GM21360 (cell line): ENCODE measurements around the gene CACNA2D3.

Experiments
- ATAC-seq: cut with Tn5 transposase; IDR thresholded peaks from one replicate; pipeline ENCODE4 v1.9.1; 2021; ENCODE audit warnings: mild to moderate bottlenecking, moderate library complexity; ENCODE audit not compliant: unreplicated experiment

CACNA2D3 gene

GRCh38 chr3:54213907-54214306 lies 91.6 kb downstream of the CACNA2D3 start:
- ATAC-seq, result no peak

- no peak for ATAC-seq
Measured at GRCh38 chr3:54214845-54215244, 92.5 kb downstream of the CACNA2D3 start.

GRCh38 chr3:54215521-54215920 lies 93.2 kb downstream of the CACNA2D3 start:
- ATAC-seq, result no peak

- ATAC-seq, result no peak
Measured at GRCh38 chr3:54217828-54218227, 95.5 kb downstream of the CACNA2D3 start.

GRCh38 chr3:54222316-54222715 lies 100.0 kb downstream of the CACNA2D3 start:
- no peak for ATAC-seq

GRCh38 chr3:54223063-54223462 lies 100.7 kb downstream of the CACNA2D3 start:
- no peak for ATAC-seq

- ATAC-seq, result no peak
Measured at GRCh38 chr3:54225841-54226528, 103.6 kb downstream of the CACNA2D3 start.

- ATAC-seq, result no peak
Measured at GRCh38 chr3:54228806-54229205, 106.5 kb downstream of the CACNA2D3 start.

- ATAC-seq, result no peak
Measured at GRCh38 chr3:54232618-54233017, 110.3 kb downstream of the CACNA2D3 start.

GRCh38 chr3:54235998-54236397 lies 113.6 kb downstream of the CACNA2D3 start:
- ATAC-seq, result no peak

GRCh38 chr3:54237109-54237508 lies 114.8 kb downstream of the CACNA2D3 start:
- ATAC-seq, result no peak

GRCh38 chr3:54237788-54238502 lies 115.6 kb downstream of the CACNA2D3 start:
- no peak for ATAC-seq

- ATAC-seq, result no peak
Measured at GRCh38 chr3:54240309-54240708, 118.0 kb downstream of the CACNA2D3 start.

- ATAC-seq, result no peak
Measured at GRCh38 chr3:54243056-54243931, 120.9 kb downstream of the CACNA2D3 start.

GRCh38 chr3:54243960-54244682 lies 121.8 kb downstream of the CACNA2D3 start:
- ATAC-seq, result no peak

GRCh38 chr3:54251705-54252104 lies 129.4 kb downstream of the CACNA2D3 start:
- ATAC-seq, result no peak

GRCh38 chr3:54257125-54257720 lies 134.9 kb downstream of the CACNA2D3 start:
- ATAC-seq, result no peak

- no peak for ATAC-seq
Measured at GRCh38 chr3:54259636-54260035, 137.3 kb downstream of the CACNA2D3 start.

GRCh38 chr3:54261141-54261540 lies 138.8 kb downstream of the CACNA2D3 start:
- ATAC-seq, result no peak

GRCh38 chr3:54262541-54262940 lies 140.2 kb downstream of the CACNA2D3 start:
- no peak for ATAC-seq
